Stimulated activated memory B cell treated with anti-CD40 and anti-IgM and Interleukin-4, amounts not matched to agents 10 μg/mL and 1 μg/mL and 100 μg/mL, for 72 hours (primary cell): ENCODE measurements around the gene ADAM10.

Experiments used
- ATAC-seq: fragments of 150-1000 bp; cut with Tn5 transposase; 2 replicates; pipeline ENCODE4 v1.10.0; 2021
- H3K27ac Mint-ChIP-seq: one replicate; pipeline ENCODE4 v1.8.0; 2022; ENCODE audit warnings: mild to moderate bottlenecking, mixed read lengths
- H3K27me3 Mint-ChIP-seq: one replicate; pipeline ENCODE4 v1.8.0; 2022; ENCODE audit warnings: mixed read lengths
- H3K36me3 Mint-ChIP-seq: one replicate; pipeline ENCODE4 v1.8.0; 2022; ENCODE audit warnings: mixed read lengths
- H3K4me1 Mint-ChIP-seq: one replicate; pipeline ENCODE4 v1.8.0; 2022; ENCODE audit warnings: mixed read lengths
- H3K4me3 Mint-ChIP-seq: one replicate; pipeline ENCODE4 v1.8.0; 2022; ENCODE audit warnings: mild to moderate bottlenecking, moderate library complexity, mixed read lengths
- H3K9me3 Mint-ChIP-seq: one replicate; pipeline ENCODE4 v1.8.0; 2022; ENCODE audit warnings: mixed read lengths

Gene ADAM10

DNA sequence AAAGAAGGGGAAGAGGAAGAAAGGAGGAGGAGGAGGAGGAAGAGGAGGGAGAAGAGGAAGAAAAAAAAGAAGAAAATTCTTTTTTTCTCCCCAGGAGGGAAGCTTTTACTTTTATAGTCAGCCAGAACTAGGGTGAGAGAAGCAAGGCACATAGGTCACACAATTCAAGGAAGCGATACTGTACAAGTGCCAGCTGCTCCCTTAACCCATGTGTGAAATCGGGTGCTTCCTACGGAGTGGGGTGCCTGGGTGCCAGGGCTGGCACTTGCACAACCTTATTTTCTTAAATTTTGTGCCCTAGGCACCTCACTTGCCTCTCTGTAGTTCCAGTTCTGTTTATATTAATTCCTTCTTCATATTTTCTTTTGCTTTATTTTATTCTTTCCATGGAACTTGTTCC is 167.3 kb downstream of the ADAM10 start:
- Mint-ChIP-seq H3K27ac (no peak overlapping the region), H3K27me3 (peaks cover 42% of the 10 kb centered on the region), H3K4me3 (no peak overlapping the region), H3K9me3 (peaks cover 5% of the 10 kb centered on the region), H3K4me1 (peaks cover 5% of the 10 kb centered on the region), H3K36me3 (no peaks in the 10 kb centered on the region)
- ATAC-seq: no peak

DNA sequence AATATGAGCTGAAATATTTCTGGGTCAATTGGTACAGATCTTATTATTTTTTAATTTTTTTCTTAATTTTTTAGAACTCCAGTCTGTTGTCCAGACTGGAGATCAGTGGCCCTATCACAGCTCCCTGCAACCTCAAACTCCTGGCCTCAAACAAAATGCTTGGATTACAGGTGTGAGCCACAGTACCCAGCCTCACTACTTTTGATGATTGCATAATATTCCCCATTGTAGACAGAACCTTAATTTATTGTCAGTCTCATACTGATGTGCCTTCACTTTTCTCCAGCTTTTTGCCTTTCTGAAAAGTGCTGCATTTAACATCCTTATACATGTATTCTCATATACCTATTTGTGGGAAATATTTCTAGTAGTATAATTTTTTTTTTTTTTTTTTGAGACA is 172.8 kb downstream of the ADAM10 start:
- H3K27ac Mint-ChIP-seq: no peak overlapping the region
- ATAC-seq: no peak

DNA sequence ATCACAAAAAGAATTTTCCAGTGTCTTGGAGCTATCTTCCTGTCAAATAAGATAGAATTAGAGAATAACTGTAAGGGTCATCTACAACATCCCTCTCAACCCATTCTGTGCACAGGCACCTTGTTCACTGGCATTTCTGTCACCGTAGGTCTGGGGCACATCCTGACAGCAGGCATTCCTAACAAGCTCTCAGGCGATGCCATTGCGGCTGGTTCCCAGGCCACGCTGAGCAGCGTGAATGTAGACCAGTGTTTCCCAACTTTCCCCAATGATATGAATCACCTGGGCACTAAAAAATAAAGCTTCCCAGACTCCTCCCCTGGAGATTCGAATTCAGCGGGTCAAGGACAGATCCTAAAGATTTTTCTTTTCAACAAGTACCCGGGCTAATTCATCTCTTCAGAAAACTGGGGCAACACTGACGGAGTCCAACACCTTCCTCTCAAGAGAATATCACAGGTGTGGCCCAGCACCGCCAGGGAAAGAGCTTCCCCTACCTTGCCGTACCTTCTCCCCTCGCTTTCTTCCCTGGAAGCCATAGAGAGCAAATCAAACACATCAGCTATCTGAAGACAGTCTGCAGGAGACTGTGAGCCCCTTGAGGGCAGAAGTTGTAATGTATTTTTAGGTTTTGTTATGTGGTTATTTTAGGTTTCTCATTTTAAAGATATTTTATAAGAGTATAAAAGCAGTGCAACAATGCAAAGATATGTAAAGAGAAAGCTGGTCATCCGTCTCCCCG is 174.3 kb downstream of the ADAM10 start:
- H3K27ac Mint-ChIP-seq: no peak overlapping the region
- no peaks in the 10 kb centered on the region for H3K36me3 Mint-ChIP-seq
- no peak for ATAC-seq
- H3K27me3 Mint-ChIP-seq: peaks cover 8% of the 10 kb centered on the region
- H3K4me3 Mint-ChIP-seq: no peak overlapping the region
- no peaks in the 10 kb centered on the region for H3K9me3 Mint-ChIP-seq
- H3K4me1 Mint-ChIP-seq: peaks cover 6% of the 10 kb centered on the region

More for the DNA sequence above, 172.8 kb downstream of the ADAM10 start:
- Mint-ChIP-seq H3K9me3 (no peaks in the 10 kb centered on the region), H3K4me1 (peaks cover 6% of the 10 kb centered on the region), H3K36me3 (no peaks in the 10 kb centered on the region), H3K27me3 (peaks cover 10% of the 10 kb centered on the region), H3K4me3 (no peak overlapping the region)

DNA sequence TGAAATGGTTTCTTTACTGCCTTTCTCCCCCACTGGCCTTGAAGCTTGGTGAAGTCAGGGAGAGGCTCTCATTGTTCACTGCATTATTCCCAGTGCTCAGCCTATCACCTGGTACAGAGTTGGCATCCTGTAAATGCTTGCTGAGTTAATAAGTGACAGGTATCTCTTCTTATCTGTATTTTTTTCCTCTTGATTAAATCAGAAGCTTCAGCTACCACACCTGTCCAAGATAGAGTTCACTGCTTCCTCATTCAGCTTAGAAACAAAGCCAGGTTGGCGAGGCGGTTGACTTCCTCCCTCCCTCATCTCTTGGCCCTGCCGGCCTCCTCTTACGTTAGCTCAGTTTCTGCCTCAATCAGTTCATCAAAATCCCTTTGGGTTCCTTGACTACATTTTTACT is 174.9 kb downstream of the ADAM10 start:
- no peak for ATAC-seq
- Mint-ChIP-seq H3K4me3 (no peak overlapping the region), H3K27me3 (peaks cover 8% of the 10 kb centered on the region), H3K4me1 (peaks cover 6% of the 10 kb centered on the region), H3K9me3 (no peaks in the 10 kb centered on the region), H3K36me3 (no peaks in the 10 kb centered on the region), H3K27ac (no peak overlapping the region)

DNA sequence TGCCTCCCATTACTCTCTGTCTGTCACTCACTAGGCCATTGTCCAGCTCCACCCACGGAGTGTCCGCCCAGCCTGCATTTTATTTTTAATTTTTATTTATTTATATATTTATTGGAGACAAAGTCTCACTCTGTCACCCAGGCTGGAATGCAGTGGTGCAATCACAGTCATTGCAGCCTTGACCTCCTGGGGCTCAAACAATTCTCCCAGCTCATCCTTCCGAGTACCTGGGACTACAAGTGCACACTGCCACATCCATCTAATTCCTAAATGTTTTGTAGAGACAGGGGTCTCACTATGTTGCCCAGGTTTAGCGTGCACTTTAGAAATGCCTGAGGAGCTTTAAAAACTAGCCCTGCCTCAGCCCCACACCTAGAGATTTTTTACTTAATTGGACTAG is 176.2 kb downstream of the ADAM10 start:
- no peak for ATAC-seq
- Mint-ChIP-seq H3K4me1 (peaks cover 6% of the 10 kb centered on the region), H3K9me3 (no peaks in the 10 kb centered on the region), H3K27me3 (peaks cover 8% of the 10 kb centered on the region), H3K27ac (no peak overlapping the region), H3K4me3 (no peak overlapping the region), H3K36me3 (no peaks in the 10 kb centered on the region)

DNA sequence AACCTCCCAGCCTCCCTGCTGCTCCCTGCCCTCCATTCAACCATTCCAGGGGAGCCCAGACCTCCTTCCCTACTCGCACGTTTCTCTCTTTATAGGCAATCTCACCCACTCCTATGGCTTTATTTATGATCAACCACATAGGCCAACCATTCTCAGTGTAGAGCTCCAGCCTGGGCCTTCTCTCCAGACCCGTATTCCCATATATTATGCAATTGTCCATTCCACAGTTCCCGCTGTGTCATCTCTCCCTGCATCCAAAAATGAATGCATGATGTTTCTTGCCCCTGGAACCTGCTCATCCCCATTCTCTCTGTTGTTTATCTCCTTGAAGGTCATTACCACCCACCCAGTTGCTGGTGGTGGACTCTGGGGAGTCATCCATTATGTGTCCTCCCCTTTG is 177.0 kb downstream of the ADAM10 start:
- H3K9me3 Mint-ChIP-seq: no peaks in the 10 kb centered on the region
- H3K4me3 Mint-ChIP-seq: no peak overlapping the region
- H3K27me3 Mint-ChIP-seq: peaks cover 8% of the 10 kb centered on the region
- no peaks in the 10 kb centered on the region for H3K36me3 Mint-ChIP-seq
- no peak for ATAC-seq
- no peak overlapping the region for H3K27ac Mint-ChIP-seq
- peaks cover 6% of the 10 kb centered on the region for H3K4me1 Mint-ChIP-seq

DNA sequence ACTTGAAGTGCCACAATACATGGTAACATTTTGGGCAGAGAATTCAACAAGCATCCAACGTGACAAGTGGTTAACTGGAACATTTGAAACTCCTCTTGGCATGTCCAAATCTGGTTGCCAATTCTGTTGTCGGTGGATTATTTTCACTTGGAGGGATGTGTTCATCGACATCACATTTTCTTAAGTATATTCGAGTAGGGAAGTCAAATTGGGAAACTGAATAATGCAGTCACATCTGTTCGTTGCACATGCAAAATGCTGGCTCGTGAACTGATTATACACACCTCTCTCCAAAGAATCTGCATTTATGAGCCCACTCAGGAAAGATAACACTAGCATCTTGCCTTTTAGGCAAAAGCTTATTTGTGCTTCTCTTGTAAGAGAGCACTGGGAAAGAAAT is 178.0 kb downstream of the ADAM10 start:
- no peak overlapping the region for H3K4me3 Mint-ChIP-seq

DNA sequence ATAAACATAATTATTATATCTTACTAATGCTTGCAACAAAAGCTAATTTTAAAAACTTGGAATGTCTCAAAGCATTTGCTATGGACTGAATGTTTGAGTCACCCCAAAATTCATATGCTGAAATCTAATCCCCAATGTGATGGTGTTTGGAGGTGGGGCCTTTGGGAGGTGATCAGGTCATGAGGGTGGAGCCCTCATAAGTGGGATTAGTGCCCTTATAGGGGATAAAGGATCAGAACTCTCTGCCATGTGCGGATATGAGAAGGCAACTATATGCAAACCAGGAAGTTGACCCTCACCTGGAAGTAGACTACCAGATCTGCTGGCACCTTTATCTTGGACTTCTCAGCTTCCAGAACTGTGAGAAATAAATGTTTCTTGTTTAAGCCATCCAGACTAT is 180.1 kb downstream of the ADAM10 start:
- no peak for ATAC-seq
- peaks cover under 1% of the 10 kb centered on the region for H3K4me1 Mint-ChIP-seq
- no peak overlapping the region for H3K4me3 Mint-ChIP-seq
- H3K9me3 Mint-ChIP-seq: no peaks in the 10 kb centered on the region
- H3K27ac Mint-ChIP-seq: no peak overlapping the region
- H3K36me3 Mint-ChIP-seq: no peaks in the 10 kb centered on the region
- peaks cover 18% of the 10 kb centered on the region for H3K27me3 Mint-ChIP-seq

More for the DNA sequence above, 178.0 kb downstream of the ADAM10 start:
- Mint-ChIP-seq H3K36me3 (no peaks in the 10 kb centered on the region), H3K27me3 (peaks cover 8% of the 10 kb centered on the region), H3K9me3 (no peaks in the 10 kb centered on the region), H3K27ac (no peak overlapping the region), H3K4me1 (peaks cover 6% of the 10 kb centered on the region)
- ATAC-seq: no peak

DNA sequence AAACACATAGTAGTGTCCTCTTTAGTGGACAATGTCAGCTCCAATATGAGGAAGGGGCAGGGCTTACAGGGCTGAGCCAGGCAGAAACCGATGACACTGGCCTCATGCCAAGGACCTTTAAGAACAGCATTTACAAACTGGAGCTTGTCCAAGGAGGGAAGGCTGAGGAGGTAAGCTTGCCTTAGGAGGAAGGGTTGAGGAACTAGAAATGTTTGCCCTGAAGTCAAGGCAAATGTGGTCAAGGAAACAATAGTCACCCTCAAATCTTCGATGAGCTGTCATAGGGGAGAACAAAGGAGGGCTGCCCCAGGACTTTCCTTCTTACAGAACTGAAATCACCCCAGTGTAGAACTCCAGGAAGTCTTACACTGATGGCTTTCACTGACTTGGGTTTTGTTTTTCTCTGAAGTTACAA is 181.3 kb downstream of the ADAM10 start:
- no peaks in the 10 kb centered on the region for H3K9me3 Mint-ChIP-seq
- H3K27ac Mint-ChIP-seq: no peak overlapping the region
- ATAC-seq: peak; percentile 39
- H3K4me3 Mint-ChIP-seq: no peak overlapping the region
- H3K4me1 Mint-ChIP-seq: no peaks in the 10 kb centered on the region
- H3K27me3 Mint-ChIP-seq: peaks cover 23% of the 10 kb centered on the region
- no peaks in the 10 kb centered on the region for H3K36me3 Mint-ChIP-seq

DNA sequence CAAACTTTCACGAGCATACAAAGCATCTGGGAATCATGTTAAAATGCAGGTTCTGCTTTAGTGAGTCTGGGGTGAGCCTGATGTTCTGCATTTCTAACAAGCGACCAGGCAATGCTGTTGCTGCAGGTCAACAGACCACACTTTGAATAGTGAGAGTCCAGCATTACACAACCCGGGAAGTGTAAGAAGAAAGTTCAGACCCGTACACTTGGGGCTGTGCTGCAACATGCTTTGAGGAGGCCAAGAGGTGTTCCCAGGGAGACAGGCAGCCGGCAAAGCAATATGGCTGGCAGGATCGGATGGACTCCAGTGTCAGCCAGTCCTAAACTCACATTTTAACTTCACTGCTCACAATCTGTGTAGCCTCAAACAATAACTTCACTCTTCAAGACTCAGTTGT is 183.5 kb downstream of the ADAM10 start:
- Mint-ChIP-seq H3K27me3 (peaks cover 16% of the 10 kb centered on the region), H3K4me3 (no peak overlapping the region), H3K27ac (no peak overlapping the region), H3K36me3 (no peaks in the 10 kb centered on the region), H3K4me1 (no peaks in the 10 kb centered on the region), H3K9me3 (no peaks in the 10 kb centered on the region)
- no peak for ATAC-seq

DNA sequence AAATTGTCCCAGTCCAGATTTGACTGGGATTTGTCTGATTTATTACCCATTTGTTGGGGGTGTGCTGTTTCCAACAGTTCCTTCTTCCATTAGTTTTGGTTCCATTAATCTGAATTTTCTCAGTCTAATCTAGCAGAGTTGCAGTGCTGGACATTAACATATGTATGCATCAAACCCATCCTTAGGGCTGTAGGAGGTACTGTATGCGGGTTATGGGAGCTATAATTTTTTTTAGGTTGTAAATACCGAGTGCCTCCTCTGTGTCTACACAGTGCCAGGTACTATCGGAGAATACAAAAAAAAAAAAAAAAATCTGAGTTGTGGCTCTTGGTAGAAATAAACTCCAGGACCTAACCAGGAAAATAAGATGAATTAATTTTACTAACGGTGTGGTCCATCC is 183.9 kb downstream of the ADAM10 start:
- no peaks in the 10 kb centered on the region for H3K36me3 Mint-ChIP-seq
- H3K27me3 Mint-ChIP-seq: peaks cover 16% of the 10 kb centered on the region
- H3K27ac Mint-ChIP-seq: no peak overlapping the region
- H3K4me3 Mint-ChIP-seq: no peak overlapping the region
- no peaks in the 10 kb centered on the region for H3K9me3 Mint-ChIP-seq
- no peak for ATAC-seq
- no peaks in the 10 kb centered on the region for H3K4me1 Mint-ChIP-seq

DNA sequence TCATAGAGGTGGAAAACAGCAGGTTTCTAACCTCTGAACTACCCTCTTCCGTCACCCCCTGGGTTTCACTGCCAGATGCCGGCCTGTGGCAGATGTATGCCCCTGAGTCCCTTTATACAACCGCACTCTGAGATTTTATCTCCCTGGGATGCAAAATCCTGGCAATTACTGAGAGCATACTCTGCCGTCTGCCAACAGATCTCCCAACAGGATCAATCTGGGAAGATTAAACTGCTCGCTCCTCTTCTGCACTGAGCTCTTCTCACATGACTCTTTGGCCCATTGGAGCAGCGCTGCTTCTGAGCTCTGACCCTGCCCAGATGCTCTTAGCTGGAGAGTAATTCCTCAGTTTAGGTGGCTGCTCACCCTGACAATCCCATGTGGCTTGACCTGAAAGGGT is 184.5 kb downstream of the ADAM10 start:
- H3K27me3 Mint-ChIP-seq: peaks cover 16% of the 10 kb centered on the region
- no peaks in the 10 kb centered on the region for H3K36me3 Mint-ChIP-seq
- ATAC-seq: no peak
- H3K9me3 Mint-ChIP-seq: no peaks in the 10 kb centered on the region
- no peaks in the 10 kb centered on the region for H3K4me1 Mint-ChIP-seq
- no peak overlapping the region for H3K4me3 Mint-ChIP-seq
- H3K27ac Mint-ChIP-seq: no peak overlapping the region

DNA sequence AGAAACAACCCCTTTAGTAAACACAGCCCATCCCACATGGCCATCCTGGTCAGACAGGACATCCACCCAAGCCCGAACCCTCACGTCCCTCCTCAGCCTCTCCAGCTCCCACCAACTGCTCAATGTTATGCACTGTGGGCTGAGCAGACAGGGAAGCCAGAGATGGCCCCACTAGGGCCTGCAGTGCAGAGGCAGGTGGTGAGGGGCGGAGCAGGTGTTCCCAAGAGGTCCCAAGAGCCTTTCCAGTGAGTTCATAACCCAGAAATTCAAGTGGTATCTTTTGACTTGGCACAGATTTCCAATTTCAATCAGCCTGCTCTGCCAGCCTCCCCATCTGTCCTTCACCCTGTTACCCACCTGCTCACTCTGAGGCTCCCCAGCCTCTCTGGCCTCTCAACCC is 187.4 kb downstream of the ADAM10 start:
- H3K4me3 Mint-ChIP-seq: no peak overlapping the region

DNA sequence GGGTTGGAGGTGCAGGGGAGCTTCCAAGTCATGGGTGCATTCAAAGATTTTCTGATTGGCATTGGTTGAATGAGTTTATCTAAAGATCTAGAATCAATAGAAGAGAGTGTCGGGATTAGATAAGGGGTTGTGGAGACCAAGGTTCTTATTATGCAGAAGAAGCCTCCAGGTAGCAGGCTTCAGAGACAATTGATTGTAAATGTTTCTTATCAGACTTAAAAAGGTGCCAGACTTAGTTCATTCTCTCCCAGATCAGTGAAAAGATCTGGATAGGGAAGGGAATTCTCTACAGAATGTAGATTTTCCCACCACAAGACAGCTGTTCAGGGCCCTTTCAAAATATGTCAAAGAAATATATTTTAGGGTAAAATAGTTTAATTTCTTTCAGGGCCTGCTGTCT is 188.2 kb downstream of the ADAM10 start:
- peaks cover 25% of the 10 kb centered on the region for H3K27me3 Mint-ChIP-seq
- H3K27ac Mint-ChIP-seq: no peak overlapping the region
- H3K4me1 Mint-ChIP-seq: no peaks in the 10 kb centered on the region
- ATAC-seq: no peak
- H3K4me3 Mint-ChIP-seq: no peak overlapping the region
- H3K9me3 Mint-ChIP-seq: no peaks in the 10 kb centered on the region
- H3K36me3 Mint-ChIP-seq: no peaks in the 10 kb centered on the region

More for the DNA sequence above, 187.4 kb downstream of the ADAM10 start:
- no peaks in the 10 kb centered on the region for H3K4me1 Mint-ChIP-seq
- no peak for ATAC-seq
- no peaks in the 10 kb centered on the region for H3K9me3 Mint-ChIP-seq
- H3K27ac Mint-ChIP-seq: no peak overlapping the region
- peaks cover 25% of the 10 kb centered on the region for H3K27me3 Mint-ChIP-seq
- H3K36me3 Mint-ChIP-seq: no peaks in the 10 kb centered on the region

DNA sequence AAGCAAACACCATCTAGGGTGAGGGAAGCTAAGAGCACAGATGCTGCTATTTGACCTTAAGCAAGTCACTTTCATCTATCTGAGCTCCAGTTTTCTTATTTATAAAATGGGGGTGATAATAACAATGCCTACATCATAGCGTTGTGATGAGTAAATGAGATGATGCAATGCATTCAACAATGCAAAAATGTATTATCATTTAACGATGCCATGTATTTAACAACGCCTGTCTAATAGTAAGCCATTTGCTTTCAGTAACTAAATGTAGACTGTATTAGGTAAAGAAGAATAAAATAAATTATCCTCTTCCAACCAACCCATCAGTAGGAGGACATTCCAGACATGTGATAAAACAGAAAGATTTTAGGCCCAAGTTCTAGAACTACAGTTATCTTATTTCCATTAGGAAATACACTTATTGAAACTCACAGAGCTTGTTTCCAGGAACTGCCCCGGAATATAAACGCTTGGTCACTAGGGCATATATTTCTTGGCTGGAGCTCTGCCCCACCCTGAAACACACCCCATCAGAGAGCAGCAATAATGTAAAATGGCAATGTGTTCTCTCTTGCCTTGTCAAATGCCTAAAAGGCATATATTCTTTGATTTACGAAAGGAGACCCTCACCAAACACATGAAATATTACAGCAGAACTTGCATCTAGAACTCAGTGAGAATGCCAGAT is 189.5 kb downstream of the ADAM10 start:
- Mint-ChIP-seq H3K4me3 (no peak overlapping the region), H3K4me1 (no peaks in the 10 kb centered on the region), H3K9me3 (no peaks in the 10 kb centered on the region), H3K27me3 (peaks cover 20% of the 10 kb centered on the region), H3K27ac (no peak overlapping the region), H3K36me3 (no peaks in the 10 kb centered on the region)
- ATAC-seq: no peak

DNA sequence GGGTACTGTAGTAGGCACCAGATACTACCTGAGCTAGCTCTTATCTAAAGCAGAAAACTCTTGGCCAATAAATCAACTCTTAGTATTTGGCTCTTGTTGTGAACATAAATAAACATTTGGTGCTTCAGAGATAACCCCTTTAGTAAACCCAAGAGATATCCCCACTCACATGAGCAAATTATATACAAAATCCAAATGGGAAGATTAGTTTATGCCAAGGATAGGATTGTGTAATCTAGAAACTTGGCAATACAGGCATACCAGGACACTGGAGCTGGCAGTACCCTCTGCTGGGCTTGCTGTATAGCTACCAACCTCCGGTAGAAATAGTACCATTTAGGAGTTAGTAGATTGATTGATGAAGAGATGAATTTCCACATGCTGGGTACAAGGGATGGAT is 190.7 kb downstream of the ADAM10 start:
- Mint-ChIP-seq H3K9me3 (no peaks in the 10 kb centered on the region), H3K36me3 (no peaks in the 10 kb centered on the region)
- no peak for ATAC-seq

More for the DNA sequence above, 190.7 kb downstream of the ADAM10 start:
- H3K4me3 Mint-ChIP-seq: no peak overlapping the region
- no peak overlapping the region for H3K27ac Mint-ChIP-seq
- peaks cover 9% of the 10 kb centered on the region for H3K27me3 Mint-ChIP-seq
- H3K4me1 Mint-ChIP-seq: no peaks in the 10 kb centered on the region
